ENCODE results near the gene TUBGCP2. TPM values are rescaled to one million over a fixed set of nuclear protein-coding genes. Genes with fewer than 3 reads are reported as not detected.

The TUBGCP2 gene
- total RNA-seq, 2 experiments from 2014 or later, result 53.3 to 57.8 TPM

DNA sequence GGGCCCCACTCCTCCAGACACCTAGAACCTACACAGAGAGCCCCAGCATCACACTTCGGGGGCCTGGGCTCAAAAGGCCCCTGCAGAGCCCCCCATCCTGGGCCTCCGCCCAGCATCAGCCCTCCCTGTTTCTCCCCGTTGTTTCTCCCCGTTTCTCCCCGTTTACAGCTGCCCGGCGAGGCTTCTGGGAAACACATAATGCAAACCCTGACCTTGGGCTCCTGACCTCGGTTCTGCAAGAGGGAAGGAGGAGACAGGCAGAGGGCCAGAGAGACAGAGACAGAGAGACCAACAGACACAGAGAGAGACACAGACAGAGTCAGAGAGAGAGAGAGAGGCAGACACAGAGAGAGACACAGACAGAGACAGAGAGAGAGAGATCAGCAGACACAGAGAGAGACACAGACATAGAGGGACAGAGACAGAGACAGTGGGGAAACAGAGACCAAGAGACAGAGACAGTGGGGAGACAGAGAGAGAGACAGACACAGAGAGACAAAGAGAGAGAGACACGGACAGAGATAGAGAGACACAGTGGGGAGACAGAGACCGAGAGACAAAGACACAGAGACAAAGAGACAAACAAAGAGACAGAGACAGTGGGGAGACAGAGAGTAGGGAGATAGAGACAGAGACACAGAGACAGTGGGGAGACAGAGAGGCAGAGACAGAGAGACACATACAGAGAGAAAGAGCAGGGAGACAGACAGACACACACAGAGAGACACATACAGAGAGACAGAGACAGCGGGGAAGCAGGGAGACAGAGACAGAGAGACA lies 58.5 kb downstream of the TUBGCP2 start:
- no peaks in the 10 kb centered on the region for H3K9me3 Mint-ChIP-seq
- H3K36me3 Mint-ChIP-seq, result no peaks in the 10 kb centered on the region
- no peak overlapping the region for H3K4me3 Mint-ChIP-seq
- H3K4me1 Mint-ChIP-seq, result no peaks in the 10 kb centered on the region
- no peak overlapping the region for H3K27ac Mint-ChIP-seq
- DNase-seq, result no peak
- H3K27me3 Mint-ChIP-seq, result peaks cover 5% of the 10 kb centered on the region

- no peak for DNase-seq
- Mint-ChIP-seq H3K4me1 (no peaks in the 10 kb centered on the region), H3K36me3 (no peaks in the 10 kb centered on the region), H3K27me3 (peaks cover 8% of the 10 kb centered on the region), H3K9me3 (no peaks in the 10 kb centered on the region), H3K27ac (no peak overlapping the region), H3K4me3 (no peak overlapping the region)
These were observed 59.4 kb downstream of the TUBGCP2 start for GRCh38 chr10:133249094-133249780.

DNA sequence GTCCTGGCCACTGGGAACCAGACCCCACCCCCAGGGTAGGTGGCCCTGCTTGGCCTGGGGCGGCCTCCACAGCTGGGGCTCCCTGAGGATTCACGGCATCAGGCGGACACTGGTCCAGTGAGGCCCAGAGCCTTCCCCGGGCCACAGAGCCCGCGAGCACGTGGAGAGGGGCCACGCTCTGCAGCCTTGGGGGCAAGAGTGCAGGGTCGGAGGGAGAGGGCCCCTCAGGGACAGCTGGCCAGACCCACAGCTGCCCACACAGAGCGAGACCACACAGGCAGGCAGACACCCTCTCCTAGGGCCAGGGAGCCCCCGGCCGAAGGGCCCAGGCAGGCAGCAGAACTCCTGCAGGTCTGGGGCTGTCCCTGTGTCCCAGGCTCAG lies 60.3 kb downstream of the TUBGCP2 start:
- H3K9me3 Mint-ChIP-seq, result no peaks in the 10 kb centered on the region
- no peaks in the 10 kb centered on the region for H3K36me3 Mint-ChIP-seq
- no peak for DNase-seq
- H3K4me1 Mint-ChIP-seq, result no peaks in the 10 kb centered on the region
- peaks cover 8% of the 10 kb centered on the region for H3K27me3 Mint-ChIP-seq
- no peak overlapping the region for H3K4me3 Mint-ChIP-seq
- no peak overlapping the region for H3K27ac Mint-ChIP-seq

- peaks cover 12% of the 10 kb centered on the region for H3K27me3 Mint-ChIP-seq
- no peak for DNase-seq
- H3K27ac Mint-ChIP-seq, result no peak overlapping the region
- no peaks in the 10 kb centered on the region for H3K36me3 Mint-ChIP-seq
- no peaks in the 10 kb centered on the region for H3K9me3 Mint-ChIP-seq
- no peaks in the 10 kb centered on the region for H3K4me1 Mint-ChIP-seq
- no peak overlapping the region for H3K4me3 Mint-ChIP-seq
These were observed 60.9 kb downstream of the TUBGCP2 start for GRCh38 chr10:133247681-133248333.

- no peak overlapping the region for H3K4me3 Mint-ChIP-seq
- peaks cover 9% of the 10 kb centered on the region for H3K4me1 Mint-ChIP-seq
- H3K36me3 Mint-ChIP-seq, result no peaks in the 10 kb centered on the region
- H3K27me3 Mint-ChIP-seq, result peaks cover 23% of the 10 kb centered on the region
- no peak overlapping the region for H3K27ac Mint-ChIP-seq
- H3K9me3 Mint-ChIP-seq, result no peaks in the 10 kb centered on the region
- DNase-seq, result no peak
These were observed 62.4 kb downstream of the TUBGCP2 start for GRCh38 chr10:133246236-133246626.

GRCh38 chr10:133245439-133246235 lies 63.0 kb downstream of the TUBGCP2 start:
- H3K4me3 Mint-ChIP-seq, result no peak overlapping the region
- no peak overlapping the region for H3K27ac Mint-ChIP-seq
- no peak for DNase-seq
- peaks cover 27% of the 10 kb centered on the region for H3K27me3 Mint-ChIP-seq
- H3K9me3 Mint-ChIP-seq, result no peaks in the 10 kb centered on the region
- peaks cover 12% of the 10 kb centered on the region for H3K4me1 Mint-ChIP-seq
- H3K36me3 Mint-ChIP-seq, result no peaks in the 10 kb centered on the region

DNA sequence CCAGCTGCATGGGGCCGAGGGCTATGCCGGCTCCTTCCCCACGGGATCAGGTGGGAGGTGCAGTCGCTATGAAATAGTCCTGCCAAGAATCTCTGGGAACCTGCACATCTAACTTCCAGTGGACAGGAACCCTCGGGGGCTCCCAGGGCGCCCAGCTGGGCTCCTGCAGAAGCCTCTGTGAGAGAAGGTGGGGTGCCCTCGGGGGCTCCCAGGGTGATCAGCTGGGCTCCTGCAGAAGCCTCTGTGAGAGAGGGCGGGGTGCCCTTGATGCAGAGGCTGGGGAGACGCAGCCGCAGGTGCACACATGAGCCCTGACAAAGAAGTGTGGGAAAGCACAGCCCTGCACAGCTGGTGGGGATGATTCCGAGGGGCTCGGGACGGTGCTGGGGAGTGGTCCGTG lies 65.1 kb downstream of the TUBGCP2 start:
- no peak for DNase-seq
- Mint-ChIP-seq H3K4me1 (peaks cover 13% of the 10 kb centered on the region), H3K27me3 (peaks cover 48% of the 10 kb centered on the region), H3K4me3 (no peak overlapping the region), H3K36me3 (no peaks in the 10 kb centered on the region), H3K9me3 (no peaks in the 10 kb centered on the region), H3K27ac (no peak overlapping the region)

GRCh38 chr10:133242611-133243356 lies 65.9 kb downstream of the TUBGCP2 start:
- H3K4me3 Mint-ChIP-seq, result no peak overlapping the region
- H3K36me3 Mint-ChIP-seq, result no peaks in the 10 kb centered on the region
- H3K27me3 Mint-ChIP-seq, result peaks cover 54% of the 10 kb centered on the region

DNA sequence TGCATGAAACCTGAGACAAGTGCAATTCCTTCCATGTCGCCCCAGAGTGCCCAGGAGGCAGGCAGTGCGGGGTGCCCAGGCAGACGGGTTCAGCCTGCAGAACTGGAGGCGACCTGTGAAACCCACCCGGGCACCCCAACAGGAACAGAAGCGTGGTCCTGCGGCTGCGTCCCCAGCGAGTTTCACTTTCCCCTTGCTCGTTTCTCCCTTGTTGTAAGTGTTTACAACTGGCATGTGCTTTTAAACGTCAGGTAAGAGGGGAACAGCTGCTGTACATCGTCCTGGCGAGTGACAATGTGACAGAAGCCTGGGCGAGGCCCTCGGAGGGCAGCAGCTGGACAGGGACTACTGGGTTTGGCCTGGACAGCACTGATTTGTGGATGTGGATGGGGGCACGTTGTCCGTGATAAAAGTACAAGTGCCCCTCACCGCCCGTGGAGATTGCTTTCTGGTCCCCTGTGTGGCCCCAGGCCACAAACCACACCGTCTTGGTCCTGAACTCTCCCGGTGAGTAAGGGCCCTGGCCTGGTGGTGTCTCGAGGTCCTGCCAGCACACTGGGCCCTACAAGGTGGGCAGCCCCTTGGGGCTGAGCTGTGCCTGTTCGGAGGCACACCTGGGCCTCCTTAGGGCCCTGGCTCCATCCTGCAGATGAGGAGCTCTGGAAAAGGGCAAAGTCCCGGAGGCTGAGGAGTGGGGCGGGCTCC lies 67.0 kb downstream of the TUBGCP2 start:
- Mint-ChIP-seq H3K9me3 (no peaks in the 10 kb centered on the region), H3K36me3 (no peaks in the 10 kb centered on the region), H3K27me3 (peaks cover 55% of the 10 kb centered on the region), H3K27ac (no peak overlapping the region), H3K4me1 (peaks cover 13% of the 10 kb centered on the region), H3K4me3 (peak overlapping the region; percentile 47)
- DNase-seq, result no peak

More at GRCh38 chr10:133242611-133243356, 65.9 kb downstream of the TUBGCP2 start:
- no peaks in the 10 kb centered on the region for H3K9me3 Mint-ChIP-seq
- H3K27ac Mint-ChIP-seq, result no peak overlapping the region
- H3K4me1 Mint-ChIP-seq, result peaks cover 13% of the 10 kb centered on the region
- no peak for DNase-seq

- peaks cover 64% of the 10 kb centered on the region for H3K27me3 Mint-ChIP-seq
- peaks cover 16% of the 10 kb centered on the region for H3K4me1 Mint-ChIP-seq
- no peaks in the 10 kb centered on the region for H3K9me3 Mint-ChIP-seq
- no peak overlapping the region for H3K4me3 Mint-ChIP-seq
- DNase-seq, result no peak
- no peaks in the 10 kb centered on the region for H3K36me3 Mint-ChIP-seq
- H3K27ac Mint-ChIP-seq, result no peak overlapping the region
These were observed 68.7 kb downstream of the TUBGCP2 start for GRCh38 chr10:133239990-133240389.

DNA sequence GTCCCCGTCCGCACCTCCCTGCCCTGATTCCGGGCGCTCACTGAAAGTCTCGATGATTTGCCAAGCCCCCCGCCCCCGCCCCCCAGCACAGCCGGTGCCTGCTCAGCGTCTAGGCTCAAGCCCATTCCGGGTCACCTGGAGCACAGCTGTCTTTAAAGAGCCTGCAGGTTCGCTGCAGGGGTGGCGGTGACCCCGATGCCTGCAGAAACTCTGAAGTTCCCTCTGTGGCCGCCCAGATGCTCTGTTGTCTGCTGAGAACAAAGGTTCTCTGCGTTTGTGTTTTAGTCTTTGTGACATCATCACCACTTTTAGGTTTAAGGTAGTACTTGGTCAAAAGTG lies 70.2 kb downstream of the TUBGCP2 start:
- Mint-ChIP-seq H3K27me3 (peaks cover 77% of the 10 kb centered on the region), H3K4me3 (no peak overlapping the region), H3K9me3 (no peaks in the 10 kb centered on the region), H3K36me3 (no peaks in the 10 kb centered on the region), H3K4me1 (peaks cover 18% of the 10 kb centered on the region), H3K27ac (no peak overlapping the region)
- no peak for DNase-seq

- H3K4me3 Mint-ChIP-seq, result no peak within 1 kb of the TSS
- H3K27me3 Mint-ChIP-seq, result peaks cover 79% of the 10 kb centered on the region
- H3K27ac Mint-ChIP-seq, result no peak within 1 kb of the TSS
- DNase-seq, result no peak
- no peaks in the 10 kb centered on the region for H3K36me3 Mint-ChIP-seq
- no peaks in the 10 kb centered on the region for H3K9me3 Mint-ChIP-seq
- peaks cover 18% of the 10 kb centered on the region for H3K4me1 Mint-ChIP-seq
These were observed 70.8 kb downstream of the TUBGCP2 start, which contains the start of gene VENTX for GRCh38 chr10:133237588-133238465. Gene VENTX (plus strand): TSS chr10:133237855. CDS start chr10:133237915, 60 bp downstream.

DNA sequence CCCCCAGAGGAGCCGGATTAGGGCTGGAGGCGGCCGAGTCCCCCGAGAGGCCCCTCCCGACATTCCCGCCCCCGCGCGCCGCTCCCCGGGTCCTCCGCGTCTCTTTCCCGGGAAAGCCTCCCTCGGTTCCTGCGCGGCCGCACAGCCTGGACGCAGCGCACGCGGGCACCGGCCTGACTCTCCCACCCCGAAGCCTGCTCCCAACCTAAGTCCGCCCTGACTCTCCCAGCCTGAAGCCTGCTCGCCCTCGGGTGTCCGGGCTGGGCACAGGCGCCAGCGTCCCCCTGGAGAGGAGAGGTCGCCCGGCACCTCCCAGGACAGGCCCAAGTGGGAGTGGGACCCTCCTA lies 71.5 kb downstream of the TUBGCP2 start:
- H3K9me3 Mint-ChIP-seq, result no peaks in the 10 kb centered on the region
- peaks cover 15% of the 10 kb centered on the region for H3K4me1 Mint-ChIP-seq
- H3K36me3 Mint-ChIP-seq, result no peaks in the 10 kb centered on the region
- H3K27ac Mint-ChIP-seq, result no peak overlapping the region
- peaks cover 81% of the 10 kb centered on the region for H3K27me3 Mint-ChIP-seq
- no peak overlapping the region for H3K4me3 Mint-ChIP-seq
- DNase-seq, result no peak
